Measurements from ENCODE around the gene CACNA1G. TPM values are rescaled to one million over a fixed set of nuclear protein-coding genes. Genes with fewer than 3 reads are reported as not detected.

Gene CACNA1G
- total RNA-seq, 1 donor from 2014 or later: not detected

GRCh38 chr17:50559674-50560184 lies 786 bp upstream of the CACNA1G start:
- Histone ChIP-seq H3K9me3 (no peaks in the 10 kb centered on the region), H3K4me3 (peak overlapping the region; percentile 54), H3K4me1 (peaks cover 30% of the 10 kb centered on the region), H3K36me3 (no peaks in the 10 kb centered on the region), H3K27me3 (peaks cover 57% of the 10 kb centered on the region), H3K27ac (no peak overlapping the region)
- no peak for DNase-seq
- intact Hi-C loops (cut with DNase I): loop anchor here (5.0 kb wide), 2 partner anchors 63 to 133 kb away; no protein-coding TSS in a partner anchor
- TF ChIP-seq CTCF (IDR thresholded peaks at IDR 0.05): no peak
- ATAC-seq: peak; percentile 43

DNA sequence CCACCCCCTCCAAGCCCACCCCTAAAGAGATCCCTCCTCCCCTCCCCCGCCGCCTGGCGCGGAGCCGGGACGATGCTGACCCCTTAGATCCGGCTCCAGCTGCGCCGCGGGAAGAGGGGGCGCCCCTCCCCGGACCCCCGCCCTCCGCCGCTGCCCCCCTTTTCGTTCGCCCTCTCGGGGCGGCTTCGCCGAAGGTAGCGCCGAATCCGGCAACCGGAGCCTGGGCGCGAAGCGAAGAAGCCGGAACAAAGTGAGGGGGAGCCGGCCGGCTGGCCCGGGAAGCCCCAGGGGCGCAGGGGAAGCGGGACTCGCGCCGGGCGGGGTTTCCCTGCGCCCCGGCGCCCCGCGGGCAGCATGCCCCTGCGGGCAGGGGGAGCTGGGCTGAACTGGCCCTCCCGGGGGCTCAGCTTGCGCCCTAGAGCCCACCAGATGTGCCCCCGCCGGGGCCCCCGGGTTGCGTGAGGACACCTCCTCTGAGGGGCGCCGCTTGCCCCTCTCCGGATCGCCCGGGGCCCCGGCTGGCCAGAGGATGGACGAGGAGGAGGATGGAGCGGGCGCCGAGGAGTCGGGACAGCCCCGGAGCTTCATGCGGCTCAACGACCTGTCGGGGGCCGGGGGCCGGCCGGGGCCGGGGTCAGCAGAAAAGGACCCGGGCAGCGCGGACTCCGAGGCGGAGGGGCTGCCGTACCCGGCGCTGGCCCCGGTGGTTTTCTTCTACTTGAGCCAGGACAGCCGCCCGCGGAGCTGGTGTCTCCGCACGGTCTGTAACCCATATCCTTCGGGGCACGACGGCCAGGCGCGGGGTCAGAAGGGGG lies 623 bp downstream of the CACNA1G start:
- Histone ChIP-seq H3K27me3 (peaks cover 63% of the 10 kb centered on the region), H3K27ac (no peak overlapping the region), H3K4me1 (peaks cover 30% of the 10 kb centered on the region), H3K36me3 (no peaks in the 10 kb centered on the region), H3K4me3 (peak overlapping the region; percentile 54), H3K9me3 (no peaks in the 10 kb centered on the region)
- ATAC-seq (no peak), DNase-seq (no peak)
- intact Hi-C loops (cut with DNase I): loop anchor here (5.0 kb wide), 2 partner anchors 61 to 131 kb away; no protein-coding TSS in a partner anchor
- no peak for TF ChIP-seq CTCF (IDR thresholded peaks at IDR 0.05)

DNA sequence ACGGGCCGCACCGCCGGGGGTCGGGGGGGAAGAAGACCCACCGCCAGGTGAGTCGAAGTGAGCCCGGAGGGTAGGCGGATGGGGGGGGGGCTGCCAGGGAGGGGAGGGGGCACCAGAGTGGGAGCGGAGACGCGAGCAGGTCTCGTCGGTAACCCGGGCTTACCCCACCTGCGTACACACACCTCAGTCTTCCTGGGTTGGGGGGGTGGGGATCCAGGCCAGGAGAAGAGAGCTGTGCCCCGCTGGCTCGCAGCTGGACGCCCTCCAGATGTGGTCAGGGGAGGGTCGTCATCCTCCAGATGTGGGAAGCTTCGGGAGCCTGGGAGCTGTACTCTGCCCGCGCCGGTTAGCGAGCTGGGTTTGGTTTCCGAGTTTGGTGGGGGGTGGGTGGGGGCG lies 1.2 kb downstream of the CACNA1G start:
- ATAC-seq (no peak), DNase-seq (no peak)
- H3K9me3 ChIP-seq: no peaks in the 10 kb centered on the region
- no peak for TF ChIP-seq CTCF (IDR thresholded peaks at IDR 0.05)
- no peak overlapping the region for H3K4me3 ChIP-seq
- peaks cover 63% of the 10 kb centered on the region for H3K27me3 ChIP-seq
- intact Hi-C loops (cut with DNase I): loop anchor here (5.0 kb wide), 2 partner anchors 61 to 131 kb away; no protein-coding TSS in a partner anchor
- H3K36me3 ChIP-seq: no peaks in the 10 kb centered on the region
- H3K27ac ChIP-seq: no peak overlapping the region
- peaks cover 30% of the 10 kb centered on the region for H3K4me1 ChIP-seq

- no peak overlapping the region for H3K4me3 ChIP-seq
- ATAC-seq: no peak
- peaks cover 63% of the 10 kb centered on the region for H3K27me3 ChIP-seq
- DNase-seq: no peak
- no peak for TF ChIP-seq CTCF (IDR thresholded peaks at IDR 0.05)
- intact Hi-C loops (cut with DNase I): loop anchor here (5.0 kb wide), 2 partner anchors 60 to 130 kb away; no protein-coding TSS in a partner anchor
- peaks cover 30% of the 10 kb centered on the region for H3K4me1 ChIP-seq
- H3K9me3 ChIP-seq: no peaks in the 10 kb centered on the region
- no peaks in the 10 kb centered on the region for H3K36me3 ChIP-seq
- no peak overlapping the region for H3K27ac ChIP-seq
These were observed 2.0 kb downstream of the CACNA1G start for GRCh38 chr17:50562242-50563091.

- Histone ChIP-seq H3K27ac (no peak overlapping the region), H3K27me3 (peaks cover 63% of the 10 kb centered on the region), H3K4me1 (peaks cover 30% of the 10 kb centered on the region), H3K4me3 (no peak overlapping the region), H3K36me3 (no peaks in the 10 kb centered on the region), H3K9me3 (no peaks in the 10 kb centered on the region)
- ATAC-seq (no peak), DNase-seq (no peak)
- intact Hi-C loops (cut with DNase I): loop anchor here (5.0 kb wide), 2 partner anchors 59 to 129 kb away; no protein-coding TSS in a partner anchor
- TF ChIP-seq CTCF (IDR thresholded peaks at IDR 0.05): no peak
These were observed 2.6 kb downstream of the CACNA1G start for GRCh38 chr17:50563092-50563511.

Measured in upper lobe of right lung (tissue), 1 donor.